GM21367 (cell line): ENCODE measurements around the gene FUCA1.
"Not testable (repeated sequence)": the region's sequence is repeated elsewhere in the genome, so short reads cannot be mapped to it uniquely, and the experiment has no call there.

Experiments used
- ATAC-seq: cut with Tn5 transposase; IDR thresholded peaks from one replicate; pipeline ENCODE4 v1.9.1; 2021; ENCODE audit not compliant: unreplicated experiment

Gene FUCA1

DNA sequence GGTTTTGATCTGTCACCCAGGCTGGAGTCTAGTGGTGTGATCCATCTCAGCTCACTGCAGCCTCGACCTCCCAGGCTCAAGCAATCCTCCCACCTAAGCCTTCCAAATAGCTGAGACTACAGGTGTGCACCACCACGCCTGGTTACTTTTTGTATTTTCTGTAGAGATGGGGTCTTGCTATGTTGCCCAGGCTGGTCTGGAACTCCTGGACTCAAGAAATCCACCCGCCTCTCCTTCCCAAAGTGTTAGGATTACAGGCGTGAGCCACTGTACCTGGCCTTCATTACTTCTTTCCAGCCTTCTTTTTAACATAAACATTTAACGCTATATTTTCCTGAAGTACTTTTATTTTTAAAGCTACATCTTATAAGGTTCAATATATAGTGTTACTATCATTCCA is 24.4 kb downstream of the FUCA1 start:
- ATAC-seq: no peak

DNA sequence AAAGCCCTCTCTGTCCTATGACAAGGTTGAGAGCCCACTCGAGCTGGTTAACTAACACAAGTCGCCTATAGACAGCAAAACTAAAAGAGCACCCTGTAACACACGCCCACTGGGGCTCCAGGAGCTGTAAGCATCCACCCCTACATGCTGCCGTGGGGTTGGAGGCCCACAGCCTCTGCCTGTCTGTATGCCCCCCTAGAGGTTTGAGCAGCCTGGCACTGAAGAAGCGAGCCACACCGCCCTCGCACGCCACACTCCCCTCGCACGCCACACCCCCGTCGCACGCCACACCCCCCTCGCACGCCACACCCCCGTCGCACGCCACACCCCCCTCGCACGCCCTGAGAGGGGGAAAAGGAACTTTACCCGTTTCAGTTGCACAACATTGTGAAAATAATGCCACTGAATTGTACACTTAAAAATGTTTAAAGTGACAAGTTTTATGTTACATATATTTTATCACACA is 29.7 kb downstream of the FUCA1 start:
- ATAC-seq: no peak

GRCh38 chr1:23837908-23838307 is 30.2 kb downstream of the FUCA1 start:
- no peak for ATAC-seq

DNA sequence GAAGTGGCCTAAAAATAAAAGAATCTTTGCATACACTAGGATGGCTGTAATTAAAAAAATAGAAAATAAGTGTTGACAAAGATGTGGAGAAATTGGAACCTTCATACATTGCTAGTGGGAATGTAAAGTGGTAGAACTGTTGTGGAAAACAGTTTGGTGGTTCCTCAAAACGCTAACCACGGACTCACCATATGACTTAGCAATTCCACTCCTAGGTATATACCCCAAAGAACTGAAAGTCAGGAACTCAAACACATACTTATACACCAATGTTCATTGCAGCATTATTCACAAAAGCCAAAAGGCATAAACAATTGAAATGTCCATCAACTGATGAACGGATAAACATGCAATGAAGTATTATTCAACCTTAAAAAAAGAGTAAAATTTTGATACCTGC is 32.1 kb downstream of the FUCA1 start:
- ATAC-seq: no peak

GRCh38 chr1:23834156-23834555 is 33.9 kb downstream of the FUCA1 start:
- not testable (repeated sequence) for ATAC-seq

DNA sequence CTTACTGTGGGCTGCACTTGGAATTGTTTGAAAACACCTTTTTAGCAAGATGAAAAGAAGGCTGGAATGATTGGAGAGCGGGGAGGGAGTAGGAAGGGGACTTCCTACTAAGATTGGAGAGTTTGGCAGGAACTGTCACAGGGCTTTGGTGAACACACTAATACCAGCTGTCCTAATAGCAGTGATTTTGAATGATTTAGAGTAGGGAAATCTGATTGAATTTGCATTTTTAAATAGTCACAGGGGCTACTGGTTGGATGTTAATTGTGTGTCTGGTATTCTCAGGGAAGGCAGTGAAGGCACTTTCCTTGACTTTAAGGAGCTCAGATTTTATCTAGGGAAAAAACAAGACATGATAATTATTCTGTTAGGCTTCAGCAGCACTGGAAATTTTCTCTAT is 40.4 kb downstream of the FUCA1 start:
- ATAC-seq: no peak

DNA sequence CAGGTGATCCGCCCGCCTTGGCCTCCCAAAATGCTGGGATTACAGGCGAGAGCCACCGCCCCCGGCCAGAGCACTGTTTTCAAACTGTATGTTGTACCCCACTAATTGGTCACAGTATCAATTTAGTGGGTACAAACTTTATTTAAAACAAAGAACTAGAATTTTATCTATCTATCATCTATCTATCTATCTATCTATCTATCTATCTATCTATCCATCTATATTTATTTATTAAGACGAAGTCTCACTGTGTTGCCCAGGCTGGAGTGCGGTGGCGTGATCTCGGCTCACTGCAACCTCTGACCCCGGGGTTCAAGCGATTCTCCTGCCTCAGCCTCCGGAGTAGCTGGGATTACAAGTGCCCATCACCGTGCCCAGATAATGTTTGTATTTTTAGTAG is 41.5 kb downstream of the FUCA1 start:
- not testable (repeated sequence) for ATAC-seq

- no peak for ATAC-seq
Observed at GRCh38 chr1:23825762-23826522, 42.1 kb downstream of the FUCA1 start.

DNA sequence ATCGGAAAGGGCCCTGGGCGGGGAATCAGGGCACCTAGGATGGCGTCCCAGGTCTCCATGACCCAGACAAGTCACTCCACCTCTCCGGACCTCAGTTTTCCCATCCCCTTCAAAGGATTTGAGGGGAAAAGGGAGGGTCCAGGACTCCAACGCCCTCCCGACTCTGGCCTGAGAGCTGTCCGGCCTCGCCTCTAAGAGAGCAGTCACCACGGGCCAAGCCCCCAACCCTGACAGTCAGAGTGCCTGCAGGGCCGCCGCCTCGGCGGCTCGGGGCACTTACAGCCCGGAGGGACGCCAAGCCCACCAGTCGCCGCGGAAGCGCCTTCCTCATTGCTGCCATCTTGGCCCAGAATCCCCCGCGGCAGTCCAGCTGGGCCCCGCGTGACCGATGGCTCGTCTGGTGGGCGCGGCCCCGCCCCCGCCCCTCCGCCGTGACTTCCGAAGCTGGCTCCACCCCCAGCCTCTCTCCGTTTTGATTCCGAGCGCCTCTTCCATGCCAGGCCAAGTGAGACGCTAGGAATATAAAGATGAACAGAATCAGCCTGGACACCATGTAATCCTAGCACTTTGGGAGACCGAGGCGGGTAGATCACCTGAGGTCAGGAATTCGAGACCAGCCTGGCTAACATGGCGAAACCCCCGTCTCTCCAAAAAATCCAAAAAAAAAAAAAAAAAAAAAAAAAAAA is 42.9 kb downstream of the FUCA1 start, which contains the start of gene HMGCL:
TSS of gene HMGCL (minus strand) at position 354 of the 686 bp plus-strand sequence. CDS start at position 340, 14 bp downstream.
- peak; percentile 73 for ATAC-seq

DNA sequence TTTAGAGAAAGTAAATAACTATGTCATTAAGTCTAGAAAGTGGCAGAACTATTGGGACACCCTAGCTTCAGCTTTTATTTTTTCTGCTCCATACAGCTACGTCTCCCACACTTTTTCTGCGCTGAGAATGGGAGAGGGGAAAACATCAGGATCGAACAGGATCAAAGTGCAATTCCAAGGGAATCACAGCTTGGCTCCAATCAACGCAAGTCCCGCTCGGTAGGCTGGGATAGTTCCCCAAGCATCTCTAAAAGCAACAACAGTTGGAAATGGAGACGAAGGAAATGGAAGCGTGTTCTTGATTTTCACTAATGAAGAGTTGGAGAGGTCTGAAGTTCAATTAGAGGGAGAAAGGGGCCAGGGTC is 43.4 kb downstream of the FUCA1 start:
- no peak for ATAC-seq

- no peak for ATAC-seq
Observed at GRCh38 chr1:23823767-23824166, 44.3 kb downstream of the FUCA1 start.

- no peak for ATAC-seq
Observed at GRCh38 chr1:23817633-23818032, 50.5 kb downstream of the FUCA1 start.

DNA sequence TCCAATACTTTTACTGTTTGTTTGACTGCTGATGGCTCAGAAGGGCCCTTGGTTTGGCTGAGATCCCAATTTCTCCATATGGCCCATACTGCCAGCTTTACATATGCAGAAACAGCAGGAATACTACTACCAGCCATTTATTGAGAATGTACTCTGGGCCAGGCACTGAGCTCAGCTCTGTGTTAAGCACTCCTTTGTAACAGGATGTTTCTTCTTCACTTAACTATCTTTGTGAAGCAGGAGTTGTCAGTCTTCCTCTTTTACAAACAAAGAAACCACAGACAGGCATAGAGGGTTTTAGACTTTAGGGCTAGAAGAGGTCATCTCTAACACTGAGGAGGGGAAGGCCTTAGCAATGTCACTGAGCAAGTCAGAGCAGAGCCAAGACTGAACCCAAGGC is 51.2 kb downstream of the FUCA1 start:
- no peak for ATAC-seq

- ATAC-seq: no peak
Observed at GRCh38 chr1:23816361-23816760, 51.7 kb downstream of the FUCA1 start.

- no peak for ATAC-seq
Observed at GRCh38 chr1:23814016-23814415, 54.1 kb downstream of the FUCA1 start.

DNA sequence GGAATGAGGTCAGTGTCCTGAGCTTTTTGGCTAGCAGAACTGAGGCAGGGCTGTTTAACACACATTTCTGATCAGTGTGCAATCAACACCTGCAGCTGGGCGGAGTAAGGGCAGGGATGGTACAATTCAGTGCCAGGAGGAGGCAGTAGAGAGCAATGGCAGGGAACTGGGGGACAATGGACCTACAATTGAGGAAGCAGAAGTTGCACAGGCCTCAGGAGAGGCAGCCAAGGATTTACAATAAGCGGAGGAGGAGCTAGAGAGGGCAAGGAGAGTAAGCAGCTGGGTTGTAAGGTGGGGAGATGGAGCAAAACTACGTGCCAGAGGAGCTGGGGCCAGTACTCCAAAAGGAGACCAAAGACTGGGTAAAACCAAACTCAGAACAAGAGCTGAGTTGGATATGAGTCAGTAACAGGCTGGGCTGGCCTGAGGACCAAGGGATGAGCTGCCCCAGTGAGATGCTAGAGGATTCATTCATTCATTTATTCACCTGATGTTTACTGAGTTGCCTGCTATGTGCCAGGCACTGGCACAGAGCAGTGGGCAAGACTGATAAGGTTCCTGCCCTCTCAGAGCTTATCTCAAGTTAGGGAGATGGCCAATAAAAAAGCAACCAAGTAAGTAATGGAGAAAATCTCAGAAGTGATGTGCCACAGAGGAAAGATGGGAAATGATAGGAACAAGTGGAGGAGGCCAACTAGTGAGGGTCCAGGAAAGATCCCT is 57.1 kb downstream of the FUCA1 start:
- ATAC-seq: no peak

DNA sequence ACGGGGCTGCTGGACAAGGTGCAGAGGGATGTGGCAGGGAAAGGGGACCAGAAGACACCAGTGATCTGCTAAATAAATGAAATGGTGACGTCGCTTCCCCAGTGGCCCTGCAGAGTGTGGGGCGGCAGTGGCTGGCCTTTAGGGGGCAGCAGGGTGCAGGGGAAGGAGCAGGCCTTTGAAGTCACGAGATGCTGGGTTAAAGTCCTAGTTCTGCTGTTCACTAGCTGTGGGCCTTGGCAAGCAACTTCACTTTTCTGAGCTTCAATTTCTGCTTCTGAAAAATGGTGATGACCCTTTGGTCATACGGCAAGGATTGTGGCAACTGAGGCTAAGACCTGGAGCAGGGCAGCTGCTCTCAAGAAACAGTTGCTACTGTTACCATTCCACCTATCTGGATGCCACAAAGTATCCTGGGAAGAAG is 58.3 kb downstream of the FUCA1 start:
- ATAC-seq: no peak

- ATAC-seq: no peak
Observed at GRCh38 chr1:23807453-23807852, 60.6 kb downstream of the FUCA1 start.

GRCh38 chr1:23806280-23806679 is 61.8 kb downstream of the FUCA1 start:
- no peak for ATAC-seq

GRCh38 chr1:23805025-23805424 is 63.1 kb downstream of the FUCA1 start:
- ATAC-seq: no peak

DNA sequence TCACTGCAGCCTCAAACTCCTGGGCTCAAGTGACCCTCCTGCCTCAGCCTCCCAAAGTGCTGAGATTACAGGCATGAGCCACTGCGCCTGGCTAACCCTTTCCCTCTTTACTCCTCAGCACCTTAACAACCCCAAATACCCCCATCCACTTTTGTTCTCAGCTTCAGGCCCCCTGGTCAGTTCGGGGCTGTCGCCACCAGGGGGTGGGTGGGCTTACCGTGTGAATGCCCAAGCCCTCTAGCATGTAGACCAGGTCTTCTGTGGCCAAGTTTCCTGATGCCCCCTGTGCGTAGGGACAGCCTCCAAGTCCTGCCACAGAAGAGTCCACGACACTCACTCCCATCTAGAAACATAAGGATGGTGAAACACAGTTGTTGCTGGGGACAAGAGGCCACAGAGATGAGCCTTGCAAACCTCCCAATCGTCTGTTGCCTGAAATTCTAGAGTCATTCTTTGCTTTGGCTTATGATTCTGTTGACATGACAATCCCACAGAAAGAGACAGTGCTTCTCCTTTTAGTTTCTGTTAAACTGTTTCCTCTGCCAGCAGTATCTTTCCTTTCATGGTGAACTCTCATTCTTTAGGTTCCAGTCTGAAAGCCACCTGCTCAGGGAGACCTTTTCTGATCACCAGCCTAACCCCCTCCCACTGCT is 63.8 kb downstream of the FUCA1 start:
- ATAC-seq: no peak
